Small intestine (tissue), 7 donors: ENCODE data around the gene HIPK2. TPM values are rescaled to one million over a fixed set of nuclear protein-coding genes. Genes with fewer than 3 reads are reported as not detected.

Source experiments
- DNase-seq, 2 donors: peaks; one replicate each; pipeline versions ENCODE4 v3.0.0 to v3.0.0-alpha.2; 2013
- FAIRE-seq: peaks from 2 replicates; lab custom pipeline; 2012; peaks lifted over from hg19 to GRCh38; lab: Jason Lieb, UNC
- H3K27ac ChIP-seq, 3 donors: one replicate each; pipeline ENCODE4 v1.5.1; 2013; ENCODE audit warnings: low read length in 2 of 3, mild to moderate bottlenecking in 2 of 3, control low read depth in 1 of 3, inconsistent platforms in 1 of 3, low read depth in 1 of 3, moderate library complexity in 1 of 3
- H3K27me3 ChIP-seq, 3 donors: one replicate each; pipeline ENCODE4 v1.6.1; 2013; ENCODE audit warnings: low read length in 3 of 3, inconsistent platforms in 1 of 3; ENCODE audit not compliant: control insufficient read depth in 3 of 3, insufficient read depth in 3 of 3
- H3K36me3 ChIP-seq, 3 donors: one replicate each; pipeline ENCODE4 v1.6.1; 2013; ENCODE audit warnings: low read length in 3 of 3, inconsistent platforms in 1 of 3, low read depth in 1 of 3, mild to moderate bottlenecking in 1 of 3, moderate library complexity in 1 of 3; ENCODE audit not compliant: control insufficient read depth in 3 of 3, insufficient read depth in 2 of 3
- H3K4me1 ChIP-seq, 3 donors: one replicate each; pipeline ENCODE4 v1.6.1; 2013; ENCODE audit warnings: low read length in 2 of 3, inconsistent platforms in 1 of 3, low read depth in 1 of 3, mild to moderate bottlenecking in 1 of 3, moderate library complexity in 1 of 3; ENCODE audit not compliant: control insufficient read depth in 3 of 3, insufficient read depth in 2 of 3
- H3K4me3 ChIP-seq, 3 donors: one replicate each; pipeline ENCODE4 v1.5.1; 2013; ENCODE audit warnings: low read length in 3 of 3, control low read depth in 1 of 3, inconsistent platforms in 1 of 3, low read depth in 1 of 3, mild to moderate bottlenecking in 1 of 3, moderate library complexity in 1 of 3
- H3K9me3 ChIP-seq, 2 donors: one replicate each; pipeline ENCODE4 v1.6.1; 2013; ENCODE audit warnings: low read depth in 1 of 2, low read length in 1 of 2; ENCODE audit not compliant: control insufficient read depth in 2 of 2, insufficient read depth in 1 of 2
- WGBS, 3 donors: extraction: QIAGEN DNeasy Blood & Tissue Kit; methylation state at CpG; one replicate each; pipeline ENCODE4 v1.1.7; 2013; 5-methylcytosine and 5-hydroxymethylcytosine counted together
- polyA plus RNA-seq, 4 donors: library from polyadenylated mRNA; stranded (reverse) in 3 of 4; unstranded in 1 of 4; fragments of 200-250 nt in 3 of 4; fragments of 120-200 nt in 1 of 4; gene quantifications; one replicate each; pipeline versions ENCODE4 v1.2.1 to v1.2.3, GENCODE V29; 2013
- donor health status: healthy with polysubstance abuse.
- donor health status: control.
- donor health status: control.
- donor health status: Bipolar disorder and iron deficiency.
- donor health status: healthy.

The HIPK2 gene
- polyA plus RNA-seq, 4 donors: 3.2 to 11.4 (median 7.2) TPM

DNA sequence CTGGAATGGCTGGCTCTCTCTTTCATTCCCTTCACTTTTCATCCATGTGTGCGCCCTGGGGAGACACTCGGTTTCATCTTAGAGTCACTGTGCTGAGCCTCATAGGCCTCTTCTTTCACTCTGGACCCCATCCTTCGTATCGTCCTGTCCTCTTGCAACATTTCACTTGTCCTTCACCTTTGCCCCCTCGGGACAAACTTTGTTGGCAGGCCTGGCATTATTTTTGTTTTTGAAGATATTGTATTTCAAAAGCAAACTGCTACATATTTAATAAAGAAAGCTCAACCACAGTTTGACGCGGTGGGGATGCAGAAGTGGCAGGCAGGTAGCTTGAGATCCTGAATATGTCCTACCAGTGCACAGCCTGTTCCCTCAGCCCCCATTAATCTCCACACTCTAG is 36.6 kb downstream of the HIPK2 start:
- Histone ChIP-seq H3K27ac (peak overlapping the region in 1 of 3 donors; percentile 41), H3K4me1 (peaks cover 4 to 19% (median 17%) of the 10 kb centered on the region in 3 donors), H3K27me3 (no peaks in the 10 kb centered on the region), H3K36me3 (peaks cover 0 to 13% (median 0%) of the 10 kb centered on the region in 3 donors), H3K9me3 (no peaks in the 10 kb centered on the region), H3K4me3 (no peak overlapping the region)
- FAIRE-seq (no peak), DNase-seq (no peak)
- 49 to 83% (median 64%) methylated on average over 7 of the region's 7 CpGs for WGBS, 3 donors

DNA sequence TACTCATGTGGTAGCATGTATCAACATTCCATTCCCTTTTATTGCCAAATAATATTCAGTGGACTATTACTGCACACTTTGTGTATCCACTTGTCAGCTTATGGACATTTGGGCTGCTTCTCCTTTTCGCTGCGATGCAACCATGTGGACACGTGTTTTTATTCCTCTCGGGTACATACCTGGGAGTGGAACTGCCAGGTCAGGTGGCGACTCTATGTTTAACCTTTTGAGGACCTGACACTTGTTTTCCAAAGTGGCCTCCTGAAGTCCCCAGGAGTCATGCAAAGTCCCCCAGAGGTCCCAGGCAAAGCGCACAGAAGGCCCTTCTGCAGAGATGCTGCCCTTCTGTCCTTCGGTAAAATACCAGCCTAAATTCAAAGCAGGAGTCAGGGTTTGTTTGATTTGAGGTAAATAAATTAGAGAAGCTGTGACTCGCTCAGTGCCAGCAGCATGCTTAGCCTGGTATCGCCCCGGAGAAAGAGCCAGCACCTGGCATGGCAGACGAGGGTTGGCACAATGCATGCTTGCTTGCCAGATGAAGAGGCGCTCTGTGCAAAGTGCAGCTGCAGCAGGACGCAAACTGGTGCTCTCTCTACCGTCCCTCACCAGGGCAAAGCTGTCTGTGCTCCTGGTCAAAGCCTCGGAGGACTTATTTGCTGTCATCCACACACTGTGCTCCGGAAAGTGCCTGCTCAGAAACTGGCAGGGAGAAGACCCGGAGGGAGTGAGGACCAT is 37.8 kb downstream of the HIPK2 start:
- Histone ChIP-seq H3K27ac (peak overlapping the region in 2 of 3 donors; percentile 24 to 43), H3K4me1 (peaks cover 4 to 17% (median 17%) of the 10 kb centered on the region in 3 donors), H3K4me3 (no peak overlapping the region), H3K9me3 (no peaks in the 10 kb centered on the region), H3K36me3 (peaks cover 0 to 18% (median 0%) of the 10 kb centered on the region in 3 donors), H3K27me3 (no peaks in the 10 kb centered on the region)
- peak in 1 of 2 donors; percentile 62 for DNase-seq
- 35 to 73% (median 44%) methylated on average over 17 of the region's 17 CpGs for WGBS, 3 donors
- no peak for FAIRE-seq

DNA sequence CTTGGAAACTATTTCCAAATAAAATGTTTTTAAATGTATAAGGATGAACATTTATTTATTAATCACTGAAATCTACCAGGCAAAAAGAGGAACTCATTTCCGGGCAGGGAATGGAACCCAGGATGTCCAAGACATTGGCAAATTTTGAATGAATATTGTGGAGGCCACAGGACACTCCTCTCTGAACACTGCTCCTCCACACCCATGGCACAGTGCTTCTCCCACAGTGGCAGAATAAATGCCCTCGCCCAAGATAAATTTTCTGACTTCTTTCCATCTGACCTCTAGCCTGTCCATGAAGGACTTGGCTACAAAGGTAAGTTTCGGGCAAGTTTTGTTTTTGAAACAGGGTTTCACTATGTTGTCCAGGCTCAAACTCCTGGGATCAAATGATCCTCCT is 39.0 kb downstream of the HIPK2 start:
- FAIRE-seq: no peak
- peaks cover 0 to 14% (median 0%) of the 10 kb centered on the region in 3 donors for H3K36me3 ChIP-seq

DNA sequence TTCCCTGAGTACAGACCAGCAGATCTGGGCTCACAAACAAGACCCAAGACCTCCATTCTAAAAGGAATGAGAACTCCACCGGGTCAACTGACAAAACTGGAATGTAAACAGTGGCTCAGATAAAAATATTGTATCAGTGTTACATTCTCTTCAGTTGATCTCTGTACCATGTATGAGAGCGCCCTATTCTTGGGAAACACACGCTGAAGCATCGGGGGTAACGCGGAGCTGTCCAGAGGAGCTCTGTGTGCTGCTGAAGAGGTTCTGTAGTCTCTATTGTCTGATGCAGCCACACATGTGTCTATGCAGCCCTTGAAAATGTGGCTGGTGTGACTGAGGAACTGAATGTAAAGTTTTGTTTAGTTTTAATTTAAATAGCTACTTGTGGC is 39.7 kb downstream of the HIPK2 start:
- 70 to 78% (median 78%) methylated on average over 6 of the region's 6 CpGs for WGBS, 3 donors
- peaks cover 0 to 14% (median 0%) of the 10 kb centered on the region in 3 donors for H3K36me3 ChIP-seq

More for the DNA sequence above, 39.0 kb downstream of the HIPK2 start:
- no peak for DNase-seq
- Histone ChIP-seq H3K27me3 (no peaks in the 10 kb centered on the region), H3K9me3 (no peaks in the 10 kb centered on the region), H3K27ac (no peak overlapping the region), H3K4me1 (peaks cover 4 to 20% (median 17%) of the 10 kb centered on the region in 3 donors), H3K4me3 (no peak overlapping the region)
- 73 to 89% (median 88%) methylated on average over 3 of the region's 3 CpGs for WGBS, 3 donors

DNA sequence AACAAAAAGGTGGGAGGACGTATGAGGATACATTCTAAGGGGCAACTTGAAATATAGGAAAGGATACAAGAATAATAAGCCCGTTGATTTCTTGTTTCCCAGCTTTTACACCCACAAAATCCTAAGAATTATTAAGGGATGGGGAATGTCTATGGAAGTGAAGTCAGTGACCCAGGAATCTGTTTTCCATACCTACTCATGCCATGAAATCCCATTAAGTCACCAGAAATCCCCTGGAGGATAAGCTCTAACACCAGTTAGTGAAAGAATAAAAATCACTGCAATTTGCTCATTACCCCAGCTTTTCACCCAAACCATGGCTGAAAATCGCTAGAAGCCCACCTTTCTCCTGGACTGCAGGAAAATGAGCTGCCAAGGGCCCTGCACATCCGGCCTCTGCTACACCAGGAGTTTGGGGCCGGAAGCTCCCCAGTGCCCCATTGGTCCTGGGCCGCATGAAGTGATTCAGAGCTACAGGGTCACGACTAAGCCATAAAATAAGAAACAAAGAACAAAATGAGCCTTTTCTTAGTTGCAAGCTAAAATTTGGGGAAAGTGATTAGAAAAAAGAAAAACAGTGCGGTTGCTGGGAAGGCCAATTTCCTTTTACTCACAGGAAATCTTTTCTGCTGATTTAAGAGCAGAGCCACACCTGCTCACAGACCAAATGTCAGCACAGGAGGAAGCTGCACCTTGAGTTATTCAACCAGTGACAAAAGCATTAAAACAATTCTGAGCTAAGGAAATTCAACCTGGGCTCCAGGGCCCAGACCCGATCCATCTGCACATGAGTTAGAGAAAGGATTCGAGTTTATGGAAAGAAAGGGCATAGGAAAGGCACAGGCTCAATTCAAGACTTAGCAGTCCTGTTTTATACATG is 40.3 kb downstream of the HIPK2 start:
- H3K4me3 ChIP-seq: no peak overlapping the region
- H3K27me3 ChIP-seq: no peaks in the 10 kb centered on the region
- H3K27ac ChIP-seq: peak overlapping the region in 1 of 3 donors; percentile 64
- DNase-seq (peak in 1 of 2 donors; percentile 62), FAIRE-seq (no peak)
- 54 to 64% (median 58%) methylated on average over 10 of the region's 10 CpGs for WGBS, 3 donors
- no peaks in the 10 kb centered on the region for H3K9me3 ChIP-seq
- peaks cover 0 to 14% (median 0%) of the 10 kb centered on the region in 3 donors for H3K36me3 ChIP-seq
- peaks cover 4 to 21% (median 17%) of the 10 kb centered on the region in 3 donors for H3K4me1 ChIP-seq

More for the DNA sequence above, 39.7 kb downstream of the HIPK2 start:
- Histone ChIP-seq H3K27me3 (no peaks in the 10 kb centered on the region), H3K9me3 (no peaks in the 10 kb centered on the region), H3K4me1 (peaks cover 4 to 20% (median 17%) of the 10 kb centered on the region in 3 donors), H3K27ac (peak overlapping the region in 1 of 3 donors; percentile 64), H3K4me3 (no peak overlapping the region)
- DNase-seq: peak in 1 of 2 donors; percentile 37
- FAIRE-seq: no peak

DNA sequence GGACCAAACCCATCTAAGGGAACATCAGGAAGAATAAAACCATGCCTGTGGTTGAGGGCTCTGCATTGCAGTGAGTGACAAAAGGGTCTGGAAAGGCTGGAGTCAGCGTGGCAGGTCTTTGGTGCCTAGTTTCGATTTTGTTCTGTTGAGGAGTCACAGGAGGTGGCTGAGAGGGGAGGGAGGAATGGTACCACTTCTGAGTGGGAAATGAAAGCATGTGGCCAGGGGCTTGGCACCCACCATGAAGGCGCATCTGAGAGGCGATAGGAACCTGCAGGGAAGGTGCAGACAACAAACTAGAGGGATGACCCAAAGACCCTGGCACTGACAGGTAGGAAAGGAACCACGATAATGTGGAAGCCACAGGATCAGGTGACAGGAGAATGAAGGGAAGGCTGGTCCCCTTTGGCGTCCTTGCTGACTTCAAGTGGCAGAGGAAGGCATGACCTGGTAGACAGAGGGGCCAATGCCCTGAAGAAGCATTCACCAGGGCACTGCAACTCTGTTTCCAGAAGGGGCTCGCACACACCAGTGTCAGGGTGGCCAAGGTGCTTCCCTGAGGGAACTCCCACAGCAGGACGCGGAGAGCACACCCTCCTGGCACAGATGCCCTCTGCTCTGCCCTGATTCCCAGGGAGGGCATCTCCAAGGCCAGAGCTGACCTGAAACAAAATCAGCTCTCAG is 41.7 kb downstream of the HIPK2 start:
- H3K27me3 ChIP-seq: no peaks in the 10 kb centered on the region
- FAIRE-seq (no peak), DNase-seq (no peak)
- H3K27ac ChIP-seq: no peak overlapping the region
- 89 to 91% (median 90%) methylated on average over 9 of the region's 9 CpGs for WGBS, 3 donors
- H3K9me3 ChIP-seq: no peaks in the 10 kb centered on the region
- peaks cover 0 to 14% (median 0%) of the 10 kb centered on the region in 3 donors for H3K36me3 ChIP-seq
- H3K4me1 ChIP-seq: peaks cover 4 to 31% (median 14%) of the 10 kb centered on the region in 3 donors
- no peak overlapping the region for H3K4me3 ChIP-seq

DNA sequence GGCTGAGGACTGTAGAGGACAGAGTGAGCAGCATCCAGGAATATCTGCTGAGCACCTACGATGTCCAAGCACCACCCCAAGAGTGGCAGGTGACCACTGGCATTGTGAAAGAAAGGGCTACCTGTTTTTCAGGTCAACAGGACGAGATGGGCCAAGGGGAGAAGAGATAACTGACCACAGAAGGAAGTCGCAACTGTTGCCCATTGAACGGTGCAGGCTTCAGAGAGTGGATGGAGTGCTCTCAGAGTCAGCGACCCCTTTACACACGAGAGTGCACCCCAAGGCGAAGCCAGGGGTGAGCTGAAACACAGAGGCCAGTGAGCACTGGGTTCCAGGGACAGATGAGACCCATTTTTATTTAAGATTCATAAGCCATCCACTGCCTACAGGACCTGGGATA is 42.3 kb downstream of the HIPK2 start:
- no peak overlapping the region for H3K4me3 ChIP-seq
- peaks cover 4 to 30% (median 14%) of the 10 kb centered on the region in 3 donors for H3K4me1 ChIP-seq

More for the DNA sequence above, 42.3 kb downstream of the HIPK2 start:
- WGBS, 3 donors: 85 to 94% (median 90%) methylated on average over 7 of the region's 7 CpGs
- Histone ChIP-seq H3K36me3 (peaks cover 0 to 12% (median 0%) of the 10 kb centered on the region in 3 donors), H3K27ac (peak overlapping the region in 1 of 3 donors; percentile 55), H3K9me3 (no peaks in the 10 kb centered on the region), H3K27me3 (no peaks in the 10 kb centered on the region)
- no peak for DNase-seq
- FAIRE-seq: no peak
